A673 (cell line): ENCODE results near the gene WDR20.

Source experiments
- EZH2 ChIP-seq: fragments of 200-600 bp; sonication (generic); IDR thresholded peaks from 2 replicates; pipeline ENCODE4 v1.6.1; 2017; ENCODE audit warnings: borderline replicate concordance, low read depth, mild to moderate bottlenecking, mixed read lengths, antibody characterized with exemption, low read length; ENCODE audit not compliant: poor library complexity, severe bottlenecking
- TF ChIP-seq, protein P1 (sequence below): fragments of 300-800, 200-600 bp; sonication (generic); conservative IDR thresholded peaks from 2 replicates; pipeline ENCODE4 v1.5.1; 2017; ENCODE audit warnings: low read depth, mild to moderate bottlenecking, antibody characterized with exemption, low read length, moderate library complexity, mixed read lengths

DNA sequence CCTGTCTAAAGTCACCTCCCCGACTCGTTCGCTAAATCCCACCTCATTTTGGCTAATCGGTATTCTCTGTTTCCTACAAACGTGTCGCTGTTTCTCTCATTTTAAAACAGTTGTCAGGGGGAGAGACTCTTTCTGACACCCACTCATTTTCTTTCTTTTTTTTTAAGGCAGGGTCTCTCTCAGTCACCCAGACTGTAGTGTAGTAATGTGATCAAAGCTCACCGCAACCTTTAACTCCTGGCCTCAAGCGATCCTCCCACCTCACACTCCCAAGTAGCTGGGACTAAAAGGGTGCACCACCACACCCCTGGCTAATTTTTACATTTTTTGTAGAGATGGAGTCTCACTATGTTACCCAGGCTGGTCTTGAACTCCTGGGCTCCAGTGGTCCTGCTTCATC is 19.1 kb downstream of the WDR20 start:
- TF ChIP-seq, protein P1, sequence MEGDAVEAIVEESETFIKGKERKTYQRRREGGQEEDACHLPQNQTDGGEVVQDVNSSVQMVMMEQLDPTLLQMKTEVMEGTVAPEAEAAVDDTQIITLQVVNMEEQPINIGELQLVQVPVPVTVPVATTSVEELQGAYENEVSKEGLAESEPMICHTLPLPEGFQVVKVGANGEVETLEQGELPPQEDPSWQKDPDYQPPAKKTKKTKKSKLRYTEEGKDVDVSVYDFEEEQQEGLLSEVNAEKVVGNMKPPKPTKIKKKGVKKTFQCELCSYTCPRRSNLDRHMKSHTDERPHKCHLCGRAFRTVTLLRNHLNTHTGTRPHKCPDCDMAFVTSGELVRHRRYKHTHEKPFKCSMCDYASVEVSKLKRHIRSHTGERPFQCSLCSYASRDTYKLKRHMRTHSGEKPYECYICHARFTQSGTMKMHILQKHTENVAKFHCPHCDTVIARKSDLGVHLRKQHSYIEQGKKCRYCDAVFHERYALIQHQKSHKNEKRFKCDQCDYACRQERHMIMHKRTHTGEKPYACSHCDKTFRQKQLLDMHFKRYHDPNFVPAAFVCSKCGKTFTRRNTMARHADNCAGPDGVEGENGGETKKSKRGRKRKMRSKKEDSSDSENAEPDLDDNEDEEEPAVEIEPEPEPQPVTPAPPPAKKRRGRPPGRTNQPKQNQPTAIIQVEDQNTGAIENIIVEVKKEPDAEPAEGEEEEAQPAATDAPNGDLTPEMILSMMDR: no peak
- TF ChIP-seq EZH2: no peak
